Uterus (tissue), 2 donors: ENCODE data around the gene ACSL3.
"Not testable (repeated sequence)": the region's sequence is repeated elsewhere in the genome, so short reads cannot be mapped to it uniquely, and the experiment has no call there.

ENCODE experiments used
- CTCF ChIP-seq, 4 experiments: fragments of 200-600 bp in 2 of 4; fragments of 450-650 bp in 2 of 4; sonication (generic) in 2 of 4; IDR thresholded peaks; one replicate each; pipeline ENCODE4 v1.5.1; 2016 to 2019; ENCODE audit warnings: antibody characterized with exemption in 4 of 4, mild to moderate bottlenecking in 2 of 4, moderate library complexity in 1 of 4
- POLR2A ChIP-seq, 2 donors: fragments of 450-650 bp; IDR thresholded peaks; one replicate each; pipeline ENCODE4 v1.6.1; 2016; ENCODE audit warnings: antibody characterized with exemption in 2 of 2, mild to moderate bottlenecking in 1 of 2, moderate library complexity in 1 of 2

DNA sequence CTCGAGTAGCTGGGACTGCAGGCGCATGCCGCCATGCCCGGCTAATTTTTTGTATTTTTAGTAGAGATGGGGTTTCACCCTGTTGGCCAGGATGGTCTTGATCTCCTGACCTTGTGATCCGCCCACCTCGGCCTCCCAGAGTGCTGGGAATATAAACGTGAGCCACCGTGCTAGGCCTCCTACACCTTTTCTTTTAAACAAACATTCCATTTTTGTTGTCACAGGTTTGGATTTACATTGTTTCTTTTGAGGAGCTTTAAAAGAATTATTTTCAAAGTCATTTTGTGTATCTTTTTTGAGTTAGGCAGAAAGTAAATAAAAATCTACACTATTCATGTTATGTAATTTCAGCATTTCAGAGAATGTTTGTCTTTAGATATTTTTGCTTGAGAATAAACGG lies 56.4 kb downstream of the ACSL3 start:
- not testable (repeated sequence) for TF ChIP-seq POLR2A, CTCF (IDR thresholded peaks at IDR 0.05)
